ENCODE data around the gene EID2. TPM values are rescaled to one million over a fixed set of nuclear protein-coding genes. Genes with fewer than 3 reads are reported as not detected.
A peak's percentile ranks its signal among the peaks of the same experiment; 100 is the strongest.

The EID2 gene
- total and polyA plus RNA-seq, 2 of the 13 experiments (the other 11 are each of a cell fraction or from before 2014, with no cell fraction given), result 3.7 to 14.1 TPM

DNA sequence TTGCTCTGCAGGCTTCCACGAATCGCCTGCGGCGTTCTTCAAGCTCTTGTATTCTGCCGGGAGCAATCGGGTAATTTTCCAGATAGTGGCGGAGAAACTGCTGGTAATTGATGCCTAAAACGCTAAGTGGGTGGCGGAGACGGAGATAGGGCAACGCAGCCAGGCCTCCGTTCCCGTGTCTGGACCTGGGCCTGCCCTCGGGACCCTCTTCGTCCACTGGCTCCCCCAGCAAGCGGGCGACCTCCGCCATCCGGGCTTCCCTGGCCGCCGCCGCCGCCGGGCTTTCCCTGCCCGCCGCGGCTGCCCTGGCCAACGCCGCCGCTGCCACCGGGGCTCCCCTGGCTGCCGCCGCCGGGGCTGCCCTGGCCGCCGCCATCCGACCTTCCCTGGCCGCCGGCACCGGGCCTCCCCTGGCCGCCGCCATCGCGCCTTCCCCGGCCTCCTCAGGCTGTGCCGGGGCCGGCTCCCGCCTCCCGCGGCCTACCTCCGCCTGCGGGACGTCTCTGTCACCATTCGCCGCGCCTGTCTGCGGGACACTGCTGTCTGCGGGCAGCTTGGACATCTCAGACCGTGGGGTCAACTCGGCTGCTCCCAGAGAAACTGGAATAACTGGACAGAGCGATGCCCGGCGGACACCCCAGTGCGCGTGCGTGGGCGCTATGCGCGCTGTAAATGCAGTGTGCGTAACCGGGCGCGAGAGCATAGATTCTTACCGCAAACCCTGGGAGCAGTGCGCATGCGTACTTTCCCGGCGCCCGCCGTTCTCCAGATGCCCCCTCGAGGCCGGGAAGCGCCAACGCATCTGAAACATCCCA lies at the start of gene EID2 (continued):
- TF ChIP-seq, protein P1, sequence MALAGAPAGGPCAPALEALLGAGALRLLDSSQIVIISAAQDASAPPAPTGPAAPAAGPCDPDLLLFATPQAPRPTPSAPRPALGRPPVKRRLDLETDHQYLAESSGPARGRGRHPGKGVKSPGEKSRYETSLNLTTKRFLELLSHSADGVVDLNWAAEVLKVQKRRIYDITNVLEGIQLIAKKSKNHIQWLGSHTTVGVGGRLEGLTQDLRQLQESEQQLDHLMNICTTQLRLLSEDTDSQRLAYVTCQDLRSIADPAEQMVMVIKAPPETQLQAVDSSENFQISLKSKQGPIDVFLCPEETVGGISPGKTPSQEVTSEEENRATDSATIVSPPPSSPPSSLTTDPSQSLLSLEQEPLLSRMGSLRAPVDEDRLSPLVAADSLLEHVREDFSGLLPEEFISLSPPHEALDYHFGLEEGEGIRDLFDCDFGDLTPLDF (CRISPR knock-in tag; IDR thresholded peaks at IDR 0.05), result peak; percentile 71; the same call in 1 of the 2 replicates
- peak; percentile 98 for TF ChIP-seq NAIF1 (CRISPR knock-in tag; IDR thresholded peaks at IDR 0.05; ENCODE audit: borderline replicate concordance)
- TF ChIP-seq SIN3A (IDR thresholded peaks at IDR 0.05; ENCODE audit: borderline replicate concordance, low read depth, low read length), result no peak; the same call in 1 of the 2 replicates
- TF ChIP-seq, protein P2, sequence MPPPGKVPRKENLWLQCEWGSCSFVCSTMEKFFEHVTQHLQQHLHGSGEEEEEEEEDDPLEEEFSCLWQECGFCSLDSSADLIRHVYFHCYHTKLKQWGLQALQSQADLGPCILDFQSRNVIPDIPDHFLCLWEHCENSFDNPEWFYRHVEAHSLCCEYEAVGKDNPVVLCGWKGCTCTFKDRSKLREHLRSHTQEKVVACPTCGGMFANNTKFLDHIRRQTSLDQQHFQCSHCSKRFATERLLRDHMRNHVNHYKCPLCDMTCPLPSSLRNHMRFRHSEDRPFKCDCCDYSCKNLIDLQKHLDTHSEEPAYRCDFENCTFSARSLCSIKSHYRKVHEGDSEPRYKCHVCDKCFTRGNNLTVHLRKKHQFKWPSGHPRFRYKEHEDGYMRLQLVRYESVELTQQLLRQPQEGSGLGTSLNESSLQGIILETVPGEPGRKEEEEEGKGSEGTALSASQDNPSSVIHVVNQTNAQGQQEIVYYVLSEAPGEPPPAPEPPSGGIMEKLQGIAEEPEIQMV (CRISPR knock-in tag; IDR thresholded peaks at IDR 0.05; ENCODE audit: low read depth), result no peak
- TF ChIP-seq PBX3 (CRISPR knock-in tag; IDR thresholded peaks at IDR 0.05; ENCODE audit: borderline replicate concordance), result no peak
- no peak for TF ChIP-seq THAP7 (CRISPR knock-in tag; IDR thresholded peaks at IDR 0.05)
- TF ChIP-seq RXRA (CRISPR knock-in tag; IDR thresholded peaks at IDR 0.05), result peak; percentile 70
- no peak for TF ChIP-seq ZNF253 (CRISPR knock-in tag; IDR thresholded peaks at IDR 0.05; ENCODE audit: borderline replicate concordance)
- TF ChIP-seq ZBTB20 (CRISPR knock-in tag; IDR thresholded peaks at IDR 0.05; ENCODE audit: borderline replicate concordance, low read depth), result no peak
- no peak for TF ChIP-seq ZNF775 (CRISPR knock-in tag; IDR thresholded peaks at IDR 0.05; ENCODE audit: borderline replicate concordance)
- no peak for TF ChIP-seq PLRG1 (conservative IDR thresholded peaks at IDR 0.05)
- 0 out of 2 replicates have a peak, but pooled peaks have one; percentile 49 for TF ChIP-seq ZNF503 (CRISPR knock-in tag; IDR thresholded peaks at IDR 0.05)
- no peak for TF ChIP-seq ZNF431 (CRISPR knock-in tag; IDR thresholded peaks at IDR 0.05; ENCODE audit: borderline replicate concordance, low read depth)
- no peak for TF ChIP-seq KDM6A (CRISPR knock-in tag; IDR thresholded peaks at IDR 0.05; ENCODE audit: low read depth)
- peak; percentile 67; the same call in 1 of the 2 replicates for TF ChIP-seq ARID4A (CRISPR knock-in tag; IDR thresholded peaks at IDR 0.05; ENCODE audit: borderline replicate concordance)
- peak; percentile 69 for TF ChIP-seq STAG1 (CRISPR knock-in tag; IDR thresholded peaks at IDR 0.05)
- TF ChIP-seq ZNF773 (CRISPR knock-in tag; IDR thresholded peaks at IDR 0.05; ENCODE audit: borderline replicate concordance), result no peak; the same call in 1 of the 2 replicates

All from HepG2 (cell line).